GM19467 (cell line): ENCODE results near the gene KDM1A.
"Not testable (repeated sequence)": the region's sequence is repeated elsewhere in the genome, so short reads cannot be mapped to it uniquely, and the experiment has no call there.

Experiments used
- ATAC-seq: cut with Tn5 transposase; IDR thresholded peaks from one replicate; pipeline ENCODE4 v1.9.1; 2021; ENCODE audit warnings: mild to moderate bottlenecking, moderate library complexity; ENCODE audit not compliant: unreplicated experiment

KDM1A gene

GRCh38 chr1:23010025-23010424 is 9.2 kb upstream of the KDM1A start:
- ATAC-seq = not testable (repeated sequence)

- no peak for ATAC-seq
Measured at GRCh38 chr1:23013657-23014056, 5.6 kb upstream of the KDM1A start.

GRCh38 chr1:23018661-23019093 is 591 bp upstream of the KDM1A start:
- no peak for ATAC-seq

GRCh38 chr1:23019863-23020625 is 776 bp downstream of the KDM1A start:
- peak; percentile 21 for ATAC-seq

- ATAC-seq = no peak
Measured at GRCh38 chr1:23020706-23021405, 1.6 kb downstream of the KDM1A start.

GRCh38 chr1:23021834-23022233 is 2.6 kb downstream of the KDM1A start:
- ATAC-seq = no peak

- no peak for ATAC-seq
Measured at GRCh38 chr1:23023174-23023845, 4.0 kb downstream of the KDM1A start.

GRCh38 chr1:23026568-23026967 is 7.3 kb downstream of the KDM1A start:
- ATAC-seq = no peak

- ATAC-seq = no peak
Measured at GRCh38 chr1:23027352-23027907, 8.2 kb downstream of the KDM1A start.

GRCh38 chr1:23029337-23029736 is 10.1 kb downstream of the KDM1A start:
- no peak for ATAC-seq

- ATAC-seq = no peak
Measured at GRCh38 chr1:23035823-23036452, 16.7 kb downstream of the KDM1A start.

- no peak for ATAC-seq
Measured at GRCh38 chr1:23037081-23037740, 17.9 kb downstream of the KDM1A start.

GRCh38 chr1:23039308-23039826 is 20.1 kb downstream of the KDM1A start:
- ATAC-seq = no peak

GRCh38 chr1:23040509-23040908 is 21.2 kb downstream of the KDM1A start:
- no peak for ATAC-seq

GRCh38 chr1:23044035-23044434 is 24.8 kb downstream of the KDM1A start:
- ATAC-seq = no peak

GRCh38 chr1:23050201-23050600 is 30.9 kb downstream of the KDM1A start:
- no peak for ATAC-seq

GRCh38 chr1:23051290-23051909 is 32.1 kb downstream of the KDM1A start:
- no peak for ATAC-seq

- no peak for ATAC-seq
Measured at GRCh38 chr1:23057301-23057700, 38.0 kb downstream of the KDM1A start.

GRCh38 chr1:23062271-23062670 is 43.0 kb downstream of the KDM1A start:
- no peak for ATAC-seq

- no peak for ATAC-seq
Measured at GRCh38 chr1:23065385-23065784, 46.1 kb downstream of the KDM1A start.
